ENCODE measurements around the gene ITGB5.
"Not testable (repeated sequence)": the region's sequence is repeated elsewhere in the genome, so short reads cannot be mapped to it uniquely, and the experiment has no call there.

The ITGB5 gene

DNA sequence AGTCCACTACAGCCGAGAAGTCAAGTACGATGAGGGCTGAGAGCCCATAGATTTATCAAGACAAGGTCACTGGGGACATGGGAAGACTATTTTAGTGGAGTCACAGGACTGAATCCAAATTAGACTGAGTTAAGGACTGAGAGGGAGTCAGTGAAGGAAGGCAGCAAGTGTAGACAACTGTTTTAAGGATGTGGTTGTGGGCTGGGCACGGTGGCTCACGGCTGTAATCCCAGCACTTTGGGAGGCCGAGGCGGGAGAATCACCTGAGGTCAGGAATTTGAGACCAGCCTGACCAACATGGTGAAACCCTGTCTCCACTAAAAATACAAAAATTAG, 104.8 kb downstream of the ITGB5 start:
- DNase-seq, result not testable (repeated sequence)

DNA sequence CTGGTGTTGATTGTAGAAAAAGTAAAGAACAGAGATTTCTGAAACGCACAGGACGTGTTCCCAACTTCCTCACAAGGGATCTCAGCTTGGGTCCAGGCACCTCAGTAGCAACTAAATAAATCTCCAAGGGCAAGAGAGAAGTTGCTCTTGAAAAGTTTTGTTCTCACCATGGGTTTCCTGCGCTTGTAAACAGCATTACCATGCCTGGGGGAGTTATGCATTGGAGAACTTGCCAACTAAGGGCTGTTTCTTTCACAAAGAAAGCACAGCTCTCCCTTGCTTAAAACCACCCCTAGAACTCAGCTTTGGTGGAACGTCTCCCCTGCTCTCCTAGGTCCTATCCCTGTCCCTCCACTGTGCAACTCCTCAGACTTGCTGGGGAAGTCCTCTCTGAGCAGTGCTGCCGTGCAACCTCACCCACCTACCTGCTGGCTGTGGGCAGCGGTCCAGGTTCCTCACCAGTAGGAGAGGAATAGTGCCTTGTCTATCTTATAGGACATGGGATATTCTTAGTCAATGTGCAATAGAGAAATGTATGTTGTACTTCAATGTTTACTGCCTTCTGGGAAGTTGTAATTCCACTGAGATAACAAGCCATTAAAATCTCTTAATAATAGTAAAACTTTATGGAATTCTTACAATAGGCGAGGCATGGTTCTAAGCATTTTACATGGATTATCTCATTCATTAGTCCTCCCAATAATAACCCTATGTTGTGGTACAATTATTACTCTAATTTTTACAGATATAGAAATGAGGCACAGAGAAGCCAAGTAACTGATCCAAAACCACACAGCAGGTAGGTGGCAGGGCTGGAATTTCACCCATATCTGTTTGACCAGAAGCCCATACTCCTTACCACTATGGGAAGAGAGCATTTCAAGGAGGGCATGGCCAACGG, 105.4 kb downstream of the ITGB5 start:
- no peak for DNase-seq

DNA sequence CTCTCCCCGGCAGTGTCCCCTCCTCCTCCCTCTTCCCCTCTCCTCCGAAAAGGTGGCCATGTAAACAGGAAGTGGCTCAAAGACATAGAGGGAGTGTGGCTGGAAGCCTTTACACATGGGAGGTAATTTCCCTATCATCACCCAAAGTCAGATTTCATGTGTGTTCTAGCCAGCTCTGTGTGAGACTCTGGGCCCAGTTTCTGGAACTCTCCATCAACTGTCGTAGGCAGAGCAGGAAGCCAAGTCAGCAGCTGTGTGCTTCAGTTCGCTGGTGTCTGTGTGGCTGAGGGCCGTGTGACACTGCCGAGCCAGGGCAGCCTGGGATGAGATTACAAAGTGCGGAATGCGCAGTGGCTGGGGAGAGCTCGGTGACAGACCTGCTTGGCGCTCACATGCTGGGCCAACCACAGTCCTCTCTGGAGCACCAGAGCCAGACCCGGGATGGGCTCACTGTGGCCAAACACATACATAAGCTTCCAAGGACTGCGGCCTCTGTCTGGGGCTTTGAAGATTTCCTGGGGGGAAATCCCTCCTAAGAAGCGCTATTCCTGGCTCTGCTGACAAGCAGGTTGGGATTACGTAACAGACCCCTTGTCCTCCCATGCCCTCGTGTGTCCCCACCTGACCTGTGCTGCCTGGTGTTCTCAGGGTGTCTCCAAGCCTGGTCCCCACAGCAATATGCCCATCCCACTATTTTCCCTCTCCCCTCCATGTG, 106.2 kb downstream of the ITGB5 start:
- DNase-seq, result no peak

- DNase-seq, result no peak
Measured at GRCh38 chr3:124780356-124780755, 106.8 kb downstream of the ITGB5 start.

GRCh38 chr3:124779751-124780191, 107.4 kb downstream of the ITGB5 start:
- DNase-seq, result no peak

- DNase-seq, result no peak
Measured at GRCh38 chr3:124779116-124779515, 108.0 kb downstream of the ITGB5 start.

GRCh38 chr3:124777762-124778470, 109.2 kb downstream of the ITGB5 start:
- no peak for DNase-seq

DNA sequence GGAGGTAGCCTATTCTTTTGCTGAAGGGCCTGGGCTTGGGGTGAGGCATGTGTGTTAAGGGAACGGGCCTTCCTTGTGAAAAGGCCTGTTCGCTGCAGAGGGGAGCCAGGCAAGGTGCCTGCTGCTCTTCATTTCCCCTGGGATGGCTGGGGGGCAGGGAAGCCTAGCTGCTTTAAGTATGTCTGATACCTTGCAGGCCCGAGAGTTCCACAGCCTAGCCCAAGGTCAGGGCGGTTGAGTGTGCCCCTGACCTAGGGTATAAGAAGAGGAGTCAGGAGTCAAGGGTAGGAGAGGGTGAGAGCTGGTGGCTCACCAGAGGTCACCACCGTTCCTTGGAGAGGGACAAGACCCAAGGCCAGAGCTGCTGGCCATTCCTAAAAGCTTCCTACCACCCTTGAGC, 110.3 kb downstream of the ITGB5 start:
- DNase-seq, result no peak

DNA sequence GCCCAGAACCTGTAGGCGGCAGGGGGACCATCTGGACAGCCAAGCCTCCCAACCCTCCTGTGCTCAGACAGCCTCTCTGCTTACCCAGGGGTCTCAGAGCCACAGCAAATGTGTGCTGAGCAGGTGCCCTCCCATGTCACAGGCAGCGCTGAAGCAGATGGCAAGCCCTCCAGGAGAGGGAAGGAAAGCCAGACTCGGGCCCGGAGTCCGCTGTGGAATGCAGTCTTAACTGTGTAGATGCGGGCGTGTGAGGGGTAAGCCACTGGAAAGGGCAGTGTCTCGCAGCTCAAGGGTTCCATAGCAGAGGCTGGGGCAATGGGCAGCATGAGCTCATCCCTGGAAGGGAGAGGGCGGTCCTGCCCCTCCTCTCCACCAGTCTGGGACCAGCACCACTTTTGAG, 111.3 kb downstream of the ITGB5 start:
- DNase-seq, result no peak

- DNase-seq, result no peak
Measured at GRCh38 chr3:124774841-124775402, 112.2 kb downstream of the ITGB5 start.

DNA sequence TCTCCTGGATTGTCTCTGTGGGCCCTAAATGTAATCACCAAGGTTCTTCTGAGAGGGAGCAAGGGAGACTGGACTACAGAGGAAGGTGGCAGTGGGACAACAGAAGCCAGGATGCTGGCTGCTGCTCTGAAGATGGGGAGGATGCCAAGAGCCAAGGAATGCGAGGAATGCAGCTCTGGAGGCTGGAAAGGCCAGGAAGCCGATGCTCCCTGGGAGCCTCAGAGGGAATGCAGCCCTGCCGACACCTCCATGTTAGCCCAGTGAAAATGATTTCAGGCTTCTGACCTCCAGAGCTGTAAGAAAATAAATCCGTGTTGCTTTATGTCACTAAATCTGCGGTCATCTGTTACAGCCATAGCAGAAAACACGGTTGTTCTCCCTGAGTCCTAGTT, 112.8 kb downstream of the ITGB5 start:
- no peak for DNase-seq

DNA sequence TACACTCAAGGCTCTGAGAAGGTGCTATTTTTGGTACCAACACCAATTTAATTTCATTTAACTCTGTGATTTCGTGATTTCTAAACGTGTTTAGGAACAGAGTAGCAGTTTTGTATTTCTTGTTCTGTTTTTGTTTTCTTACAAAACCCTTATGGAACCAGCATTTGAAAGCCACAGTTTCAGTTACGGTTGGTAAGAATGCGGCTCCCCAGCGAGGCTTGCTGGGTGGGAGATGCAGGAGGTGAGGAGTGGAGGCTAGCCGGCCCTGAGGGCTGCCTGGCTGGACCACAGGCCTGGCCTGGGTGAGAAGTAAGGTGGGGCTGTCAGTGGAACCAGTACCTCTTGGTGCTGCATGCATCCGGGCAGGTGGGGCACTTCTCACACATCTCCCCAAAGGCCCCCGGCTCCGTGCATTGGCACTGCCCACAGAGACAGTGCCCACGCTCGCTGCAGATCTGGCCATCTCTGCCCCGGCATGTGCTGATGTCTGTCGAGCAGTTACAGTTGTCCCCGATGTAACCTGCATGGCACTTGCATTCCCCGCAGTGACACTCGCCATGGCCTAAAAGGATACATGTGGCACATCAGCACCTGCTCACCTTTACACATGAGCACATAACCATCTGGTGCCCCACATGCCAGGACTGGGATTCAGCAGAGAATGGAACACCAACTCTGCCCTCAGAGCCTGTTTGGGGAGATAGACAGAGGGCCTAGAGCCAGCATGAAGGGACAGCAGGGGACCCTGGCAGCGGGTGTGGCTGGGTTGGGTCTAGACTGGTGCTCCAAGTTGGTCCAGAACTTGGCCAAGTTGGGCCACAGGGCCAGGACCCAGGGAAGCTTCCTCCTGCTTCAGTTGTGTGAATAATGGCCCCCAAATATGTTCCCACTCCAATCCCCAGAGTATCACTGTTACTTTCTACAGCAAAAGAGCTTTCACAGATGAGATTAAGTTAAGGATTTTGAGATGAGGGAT, 113.5 kb downstream of the ITGB5 start:
- no peak for DNase-seq

DNA sequence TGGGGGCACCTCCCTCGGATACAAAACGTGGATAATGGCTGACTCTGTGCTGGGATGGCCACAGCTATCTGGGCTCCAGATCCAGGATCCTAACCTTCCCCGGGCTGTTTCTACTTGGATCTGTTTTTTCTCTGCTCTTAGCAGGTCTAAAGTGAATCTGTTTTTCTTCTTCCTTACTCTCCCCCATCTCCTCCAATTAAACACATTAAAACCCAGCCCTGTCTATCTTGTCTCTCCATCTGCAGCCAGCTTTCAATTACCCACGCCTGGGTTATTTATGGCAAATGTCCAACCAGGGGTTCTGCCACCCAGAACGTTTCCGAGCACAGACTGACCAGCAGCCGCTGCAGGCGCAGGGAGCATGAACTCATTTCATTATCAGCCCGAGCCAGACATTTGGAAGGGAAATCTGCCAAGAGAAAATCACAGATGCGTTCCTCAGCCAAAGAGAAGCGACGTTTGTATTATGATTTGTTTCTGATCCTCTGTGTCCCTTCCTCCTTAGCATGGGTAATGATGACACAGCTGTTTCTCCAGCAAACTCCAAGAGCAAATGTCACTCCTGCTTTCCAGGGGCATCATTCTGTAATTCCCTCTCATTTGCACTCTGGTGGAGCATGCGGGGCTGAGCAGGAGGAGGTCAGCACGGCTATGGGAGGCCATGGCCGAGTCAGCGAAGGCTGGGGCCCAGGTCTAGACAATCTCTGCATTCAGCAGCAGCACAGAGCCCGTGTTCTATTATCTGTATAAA, 114.9 kb downstream of the ITGB5 start:
- DNase-seq, result no peak

DNA sequence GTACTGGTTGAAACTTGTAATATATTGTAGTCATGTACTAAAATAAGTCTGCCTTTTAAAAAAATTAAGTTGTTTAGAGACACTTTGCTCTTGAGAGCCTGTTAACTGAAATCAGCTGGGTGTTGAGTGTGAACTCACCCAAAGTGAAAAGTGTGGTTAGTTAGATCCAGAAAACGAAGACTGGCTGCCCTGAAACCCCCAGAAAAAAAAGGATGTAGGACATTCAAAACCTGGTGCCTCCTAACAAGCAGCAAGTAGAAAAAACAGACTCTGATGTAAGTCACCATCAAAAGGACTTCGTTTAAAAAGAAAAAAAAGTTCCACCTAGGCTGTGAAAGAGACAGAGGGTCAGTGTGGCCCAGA, 116.1 kb downstream of the ITGB5 start:
- DNase-seq, result no peak

GRCh38 chr3:124770336-124771082, 116.7 kb downstream of the ITGB5 start:
- DNase-seq, result peak; percentile 3

- no peak for DNase-seq
Measured at GRCh38 chr3:124769462-124769861, 117.7 kb downstream of the ITGB5 start.

DNA sequence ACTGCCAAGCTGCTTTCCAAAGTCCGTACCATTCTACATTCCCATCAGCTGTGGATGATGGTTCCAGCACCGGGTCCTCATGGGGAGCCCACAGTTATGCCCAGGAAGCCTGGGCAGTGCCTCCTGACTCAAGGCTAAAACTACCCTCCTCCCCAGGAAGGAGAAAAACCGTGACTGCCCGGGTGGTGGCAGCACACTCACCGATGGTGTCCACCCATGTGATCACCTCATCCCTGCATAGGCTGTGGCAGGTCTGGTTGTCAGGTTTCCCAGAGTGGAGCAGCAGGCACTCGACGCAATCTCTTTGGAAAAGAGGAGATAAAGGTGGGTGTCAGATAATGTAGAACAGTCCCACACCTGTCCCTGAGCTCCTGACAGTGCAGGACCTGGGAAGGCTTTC, 118.4 kb downstream of the ITGB5 start:
- no peak for DNase-seq

GRCh38 chr3:124767691-124768090, 119.5 kb downstream of the ITGB5 start:
- DNase-seq, result no peak

GRCh38 chr3:124767264-124767663, 119.9 kb downstream of the ITGB5 start:
- DNase-seq, result no peak
